Brain pericyte (primary cell): ENCODE results near the gene ZPBP2.
"Not testable (repeated sequence)": the region's sequence is repeated elsewhere in the genome, so short reads cannot be mapped to it uniquely, and the experiment has no call there.

Source experiments
- DNase-seq: peaks from one replicate; pipeline ENCODE4 v3.0.0-alpha.2; 2012; ENCODE audit warnings: low read depth, low spot score

Gene ZPBP2

GRCh38 chr17:39855911-39856649, 11.9 kb upstream of the ZPBP2 start:
- not testable (repeated sequence) for DNase-seq

GRCh38 chr17:39861235-39861634, 6.8 kb upstream of the ZPBP2 start:
- no peak for DNase-seq

- no peak for DNase-seq
Measured at GRCh38 chr17:39863244-39863917, 4.6 kb upstream of the ZPBP2 start.

DNA sequence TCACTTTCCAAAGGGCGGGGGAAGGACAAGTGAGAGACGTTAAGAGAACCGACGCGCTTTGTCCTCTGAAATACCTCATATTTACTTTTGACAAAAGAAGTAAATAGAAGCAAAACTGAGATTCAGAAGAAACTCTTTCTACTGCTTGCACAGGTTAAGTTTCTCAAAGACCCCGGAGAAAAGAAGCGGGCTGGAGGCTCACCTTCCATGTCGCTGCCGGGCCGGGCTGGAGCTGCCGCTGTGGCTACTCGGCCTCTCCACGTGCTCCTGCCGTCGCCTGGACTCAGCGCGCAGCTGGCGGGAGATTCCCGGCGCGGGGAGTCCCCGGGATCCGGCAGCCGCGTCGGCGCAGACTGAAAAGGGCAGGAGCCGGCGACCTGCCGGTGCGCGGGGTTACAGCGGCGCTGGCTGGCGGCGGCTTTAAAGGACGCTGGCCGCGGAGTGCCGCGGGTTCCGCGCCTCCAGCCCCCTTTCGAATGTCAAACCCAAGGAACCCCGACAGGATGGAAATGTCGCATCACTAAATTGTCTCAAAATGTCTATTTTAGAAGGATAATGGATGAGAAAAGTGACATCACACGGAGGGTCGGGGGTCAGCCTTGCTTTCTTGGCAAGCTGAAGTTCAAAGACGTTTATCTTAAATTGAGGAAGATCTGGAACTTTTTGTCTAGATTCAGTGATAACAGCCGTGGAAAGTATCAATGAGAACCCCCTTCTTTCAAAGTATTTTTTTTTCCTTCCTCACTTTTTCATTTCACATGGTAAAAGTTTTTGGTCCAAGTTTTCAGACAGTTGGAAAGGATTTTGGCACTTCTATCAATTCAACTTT, 3.9 kb upstream of the ZPBP2 start, which contains the start of gene IKZF3:
TSS of gene IKZF3 (minus strand) at position 395 of the 829 bp plus-strand sequence. CDS start at position 209, 186 bp downstream.
- DNase-seq, result no peak

DNA sequence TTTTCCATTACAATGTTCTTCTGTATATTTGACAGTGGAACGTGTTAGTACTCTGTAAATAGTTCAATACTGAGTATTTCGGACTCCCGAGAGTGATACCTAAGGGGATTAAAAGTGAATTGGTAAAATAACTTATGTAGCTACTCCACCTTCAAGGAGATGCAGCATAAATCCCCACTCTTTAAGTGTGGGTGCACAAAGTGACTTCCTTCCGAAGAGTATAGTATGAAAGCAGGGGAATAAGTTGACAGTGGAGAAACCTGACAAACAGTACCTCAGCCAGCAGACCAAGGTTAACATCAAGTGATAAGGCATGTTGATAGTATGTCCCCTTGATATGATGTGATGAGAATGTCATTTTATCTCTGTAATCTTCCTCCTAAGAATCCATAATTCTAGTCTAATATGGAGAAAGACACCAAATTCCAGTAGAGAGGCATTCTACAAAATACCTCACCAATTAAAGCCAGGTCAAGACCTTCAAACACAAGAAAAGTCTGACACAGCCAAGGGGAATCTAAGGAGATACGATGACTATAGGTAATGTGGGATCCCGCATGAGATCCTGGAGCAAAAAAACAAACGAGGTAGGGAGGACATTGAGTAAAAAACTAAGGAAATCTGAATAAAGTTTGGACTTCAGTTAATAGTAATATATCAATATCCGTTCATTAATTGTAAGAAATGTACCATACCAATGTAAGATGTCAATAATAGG, 1.8 kb upstream of the ZPBP2 start:
- no peak for DNase-seq

DNA sequence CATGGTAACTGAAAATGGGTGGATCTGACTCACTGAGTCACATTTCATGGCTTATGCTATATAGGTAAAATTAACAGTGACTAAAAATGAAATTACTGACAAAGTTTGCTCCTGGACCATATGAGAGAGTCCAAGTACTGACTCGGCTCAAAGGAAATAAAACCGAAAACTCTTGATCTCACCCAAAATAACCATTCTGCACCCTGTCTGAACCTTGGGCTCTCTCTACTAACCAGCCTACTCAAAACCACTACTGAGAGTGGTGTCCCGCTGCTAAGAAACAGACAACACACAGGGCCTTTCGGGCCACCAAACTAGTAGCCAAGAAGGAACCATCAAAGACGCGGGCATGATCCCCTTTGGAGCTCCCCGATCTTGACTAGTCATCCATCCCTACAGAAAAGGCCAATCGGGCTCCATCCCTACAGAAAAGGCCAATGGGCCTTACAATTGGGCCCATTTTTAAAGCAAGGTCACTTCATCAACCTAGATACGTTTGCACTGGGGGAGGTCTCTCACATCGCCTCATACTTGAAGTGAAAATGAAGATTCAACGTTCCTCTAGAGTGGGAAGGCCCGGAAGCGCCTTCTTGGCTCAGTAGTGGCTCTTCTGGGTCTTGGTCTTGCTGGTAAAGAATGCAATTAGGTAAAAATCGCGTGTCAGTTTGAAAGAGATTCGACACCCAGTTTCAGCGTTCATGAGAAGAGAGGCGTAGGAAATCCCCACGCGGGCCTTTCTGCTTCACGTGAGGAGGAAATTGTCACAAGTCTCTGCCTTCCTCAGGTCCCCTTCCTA, 720 bp upstream of the ZPBP2 start:
- no peak for DNase-seq

GRCh38 chr17:39868554-39868942, 546 bp downstream of the ZPBP2 start:
- DNase-seq, result no peak

GRCh38 chr17:39870776-39871175, 2.8 kb downstream of the ZPBP2 start:
- DNase-seq, result no peak

- DNase-seq, result no peak
Measured at GRCh38 chr17:39871801-39872200, 3.8 kb downstream of the ZPBP2 start.

- DNase-seq, result no peak
Measured at GRCh38 chr17:39872751-39873150, 4.7 kb downstream of the ZPBP2 start.

- DNase-seq, result not testable (repeated sequence)
Measured at GRCh38 chr17:39886102-39886501, 18.1 kb downstream of the ZPBP2 start.

- DNase-seq, result no peak
Measured at GRCh38 chr17:39887078-39887477, 19.1 kb downstream of the ZPBP2 start.

DNA sequence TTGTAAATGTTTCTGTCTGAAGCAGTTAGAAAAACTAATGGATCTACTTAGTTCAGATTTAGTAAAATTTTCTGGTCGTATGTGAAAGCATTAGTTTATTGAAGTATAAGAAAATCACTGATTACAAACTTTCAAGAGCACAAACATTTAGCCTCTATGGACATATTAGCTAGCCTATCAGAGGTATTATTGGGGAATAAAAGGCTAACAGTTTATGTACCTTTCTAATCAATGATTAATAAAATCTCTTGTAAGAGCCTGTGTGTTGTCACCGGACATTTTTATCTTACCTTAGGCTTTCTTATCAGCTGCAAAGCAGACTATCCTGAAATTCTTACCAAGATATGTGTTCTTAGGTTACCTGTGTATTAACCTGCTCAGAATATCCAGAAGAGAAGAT, 21.2 kb downstream of the ZPBP2 start:
- DNase-seq, result no peak

- no peak for DNase-seq
Measured at GRCh38 chr17:39894681-39895376, 26.8 kb downstream of the ZPBP2 start.

GRCh38 chr17:39898088-39898487, 30.1 kb downstream of the ZPBP2 start:
- no peak for DNase-seq

DNA sequence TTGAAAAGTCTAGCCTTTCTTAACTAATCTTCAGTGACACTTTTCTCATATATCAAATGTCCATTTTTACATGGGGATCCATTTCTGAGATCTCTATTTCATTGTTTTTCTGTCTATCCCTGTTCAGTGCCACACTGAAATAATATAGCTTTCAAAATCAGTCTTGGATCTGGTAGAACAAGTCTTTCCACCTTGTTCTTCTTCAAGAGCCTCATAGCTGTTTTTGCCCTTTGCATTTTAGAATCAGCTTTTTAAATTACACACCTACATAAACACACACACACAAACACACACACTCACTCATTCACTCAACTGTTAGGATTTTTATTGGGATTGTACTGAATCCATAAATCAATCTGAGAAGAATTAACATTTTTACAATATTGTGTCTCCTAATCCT, 31.2 kb downstream of the ZPBP2 start:
- no peak for DNase-seq

GRCh38 chr17:39902027-39902426, 34.0 kb downstream of the ZPBP2 start:
- DNase-seq, result not testable (repeated sequence)

DNA sequence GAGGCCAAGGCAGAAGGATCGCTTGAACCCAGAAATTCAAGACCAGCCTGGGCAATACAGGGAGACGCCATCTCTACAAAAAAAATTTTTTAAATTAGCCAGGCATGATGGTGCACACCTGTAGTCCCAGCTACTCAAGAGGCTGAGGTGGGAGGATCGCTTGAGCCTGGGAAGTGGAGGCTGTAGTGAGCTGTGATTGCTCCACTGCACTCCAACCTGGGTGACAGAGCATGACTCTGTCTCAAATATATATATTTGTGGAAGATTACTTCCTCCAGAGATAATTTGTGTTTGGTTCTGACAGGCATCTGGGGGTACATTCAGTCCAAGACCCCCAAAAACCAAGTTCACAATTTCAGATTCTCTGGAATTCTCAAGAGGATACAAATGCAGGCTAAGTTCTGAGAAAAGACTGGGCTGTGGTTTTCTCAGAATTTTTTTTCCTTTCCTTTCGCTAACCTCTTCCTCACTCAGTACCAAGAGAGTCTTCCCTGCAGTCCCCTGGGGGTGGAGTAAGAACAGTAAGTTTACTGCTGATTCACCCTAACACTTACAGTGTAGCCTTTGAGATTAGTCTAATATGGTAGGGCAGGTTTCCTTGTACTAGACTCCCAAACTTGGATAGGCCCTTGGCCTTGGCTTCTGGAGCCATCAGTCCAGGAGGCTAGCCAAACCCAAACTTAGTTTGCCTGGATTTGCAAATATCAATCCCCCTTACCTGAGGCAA, 35.3 kb downstream of the ZPBP2 start:
- DNase-seq, result no peak

- DNase-seq, result no peak
Measured at GRCh38 chr17:39904990-39905288, 36.9 kb downstream of the ZPBP2 start.
